DMS 273 (cell line): Measurements from ENCODE around the gene TMEM101.
"Not testable (repeated sequence)": the region's sequence is repeated elsewhere in the genome, so short reads cannot be mapped to it uniquely, and the experiment has no call there.

Experiments used
- DNase-seq: peaks from one replicate; lab custom pipeline; 2025; ENCODE audit not compliant: unreplicated experiment; lab: John Stamatoyannopoulos, UW

TMEM101 gene

GRCh38 chr17:44024271-44024663, 9.5 kb upstream of the TMEM101 start:
- peak; percentile 97 for DNase-seq

- DNase-seq: peak; percentile 61
Measured at GRCh38 chr17:44023545-44024270, 8.9 kb upstream of the TMEM101 start.

GRCh38 chr17:44022246-44022645, 7.5 kb upstream of the TMEM101 start:
- DNase-seq: no peak

- not testable (repeated sequence) for DNase-seq
Measured at GRCh38 chr17:44021227-44021626, 6.5 kb upstream of the TMEM101 start.

GRCh38 chr17:44014133-44014436, 678 bp downstream of the TMEM101 start:
- DNase-seq: no peak

GRCh38 chr17:44012874-44013273, 1.9 kb downstream of the TMEM101 start:
- DNase-seq: no peak

GRCh38 chr17:44012391-44012790, 2.4 kb downstream of the TMEM101 start:
- no peak for DNase-seq

- no peak for DNase-seq
Measured at GRCh38 chr17:44011876-44012275, 2.9 kb downstream of the TMEM101 start.

GRCh38 chr17:44010966-44011647, 3.7 kb downstream of the TMEM101 start:
- no peak for DNase-seq

- DNase-seq: no peak
Measured at GRCh38 chr17:44008205-44008909, 6.4 kb downstream of the TMEM101 start.

- peak; percentile 55 for DNase-seq
Measured at GRCh38 chr17:44007346-44008204, 7.2 kb downstream of the TMEM101 start.

GRCh38 chr17:44006598-44007345, 8.0 kb downstream of the TMEM101 start:
- peak; percentile 99 for DNase-seq

GRCh38 chr17:44006272-44006597, 8.5 kb downstream of the TMEM101 start:
- peak; percentile 59 for DNase-seq

GRCh38 chr17:44005527-44006271, 9.1 kb downstream of the TMEM101 start:
- DNase-seq: peak; percentile 73

GRCh38 chr17:44004761-44005526, 9.8 kb downstream of the TMEM101 start:
- peak; percentile 48 for DNase-seq

- peak; percentile 64 for DNase-seq
Measured at GRCh38 chr17:44004077-44004760, 10.5 kb downstream of the TMEM101 start, which contains the start of gene NAGS. TSS of gene NAGS (plus strand) at chr17:44004622. CDS start at chr17:44004664, 42 bp downstream.

GRCh38 chr17:44002141-44002848, 12.5 kb downstream of the TMEM101 start:
- DNase-seq: no peak

- DNase-seq: no peak
Measured at GRCh38 chr17:44001461-44001920, 13.3 kb downstream of the TMEM101 start.
